Progenitor cell of endocrine pancreas (in vitro differentiated cells): Measurements from ENCODE around the gene SH3D19. TPM values are rescaled to one million over a fixed set of nuclear protein-coding genes. Genes with fewer than 3 reads are reported as not detected.

Experiments
- DNase-seq: peaks from one replicate; pipeline ENCODE4 v3.0.0; 2021; ENCODE audit warnings: low spot score; ENCODE audit not compliant: unreplicated experiment
- H3K27ac Mint-ChIP-seq: 2 replicates; pipeline ENCODE4 v1.8.0; 2021; ENCODE audit warnings: mild to moderate bottlenecking, moderate library complexity, mixed read lengths
- H3K27me3 Mint-ChIP-seq: 2 replicates; pipeline ENCODE4 v1.8.0; 2021; ENCODE audit warnings: mixed read lengths
- H3K36me3 Mint-ChIP-seq: 2 replicates; pipeline ENCODE4 v1.8.0; 2022; ENCODE audit warnings: mixed read lengths; ENCODE audit not compliant: insufficient read depth
- H3K4me1 Mint-ChIP-seq: 2 replicates; pipeline ENCODE4 v1.8.0; 2021; ENCODE audit warnings: low read depth, mixed read lengths
- H3K4me3 Mint-ChIP-seq: 2 replicates; pipeline ENCODE4 v1.8.0; 2021; ENCODE audit warnings: low read depth, mild to moderate bottlenecking, moderate library complexity, mixed read lengths
- H3K9me3 Mint-ChIP-seq: 2 replicates; pipeline ENCODE4 v1.8.0; 2021; ENCODE audit warnings: low read depth, mixed read lengths
- total RNA-seq: library from RNA; stranded (reverse); gene quantifications from 2 replicates; pipeline ENCODE4 v1.2.1, GENCODE V29; 2021
- TF ChIP-seq, protein P1 (sequence below): fragments of 200-600 bp; sonication (generic); IDR thresholded peaks from one replicate; pipeline ENCODE4 v1.5.0; 2021; ENCODE audit warnings: antibody characterized with exemption, mild to moderate bottlenecking; ENCODE audit not compliant: unreplicated experiment

Gene SH3D19
- total RNA-seq, 1 donor from 2014 or later, result 35.5 TPM

DNA sequence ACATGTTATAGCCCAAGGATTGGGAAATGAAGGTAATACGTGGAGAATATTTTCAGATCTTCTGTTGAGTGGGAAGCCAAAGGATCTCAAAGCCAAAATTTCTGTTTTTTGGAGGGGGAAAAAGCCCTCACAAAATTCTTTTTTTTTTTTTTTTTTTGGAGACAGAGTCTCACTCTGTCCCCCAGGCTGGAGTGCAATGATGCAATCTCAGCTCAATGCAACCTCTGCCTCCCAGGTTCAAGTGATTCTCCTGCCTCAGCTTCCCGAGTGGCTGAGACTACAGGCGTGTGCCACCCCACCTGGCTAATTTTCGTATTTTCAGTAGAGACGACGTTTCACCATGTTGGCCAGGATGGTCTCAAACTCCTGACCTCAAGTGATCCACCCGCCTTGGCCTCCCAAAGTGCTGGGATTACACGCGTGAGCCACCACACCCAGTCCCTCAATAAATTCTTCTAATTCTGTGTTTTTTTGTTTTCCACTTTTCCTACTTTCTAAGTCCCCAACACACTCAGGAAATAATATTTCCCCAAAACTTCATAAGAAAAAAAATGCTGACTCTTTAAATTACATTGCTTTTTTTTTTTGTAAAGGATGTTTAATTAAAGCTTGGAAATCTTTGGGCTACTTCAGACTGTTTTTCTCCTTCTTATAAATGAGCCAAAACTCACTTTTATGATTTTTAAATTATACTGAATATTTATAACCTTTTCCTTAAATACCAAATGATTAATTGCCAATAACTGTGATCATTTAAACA is 174.4 kb downstream of the SH3D19 start:
- no peak for DNase-seq
- H3K4me3 Mint-ChIP-seq, result no peak overlapping the region
- TF ChIP-seq, protein P1, sequence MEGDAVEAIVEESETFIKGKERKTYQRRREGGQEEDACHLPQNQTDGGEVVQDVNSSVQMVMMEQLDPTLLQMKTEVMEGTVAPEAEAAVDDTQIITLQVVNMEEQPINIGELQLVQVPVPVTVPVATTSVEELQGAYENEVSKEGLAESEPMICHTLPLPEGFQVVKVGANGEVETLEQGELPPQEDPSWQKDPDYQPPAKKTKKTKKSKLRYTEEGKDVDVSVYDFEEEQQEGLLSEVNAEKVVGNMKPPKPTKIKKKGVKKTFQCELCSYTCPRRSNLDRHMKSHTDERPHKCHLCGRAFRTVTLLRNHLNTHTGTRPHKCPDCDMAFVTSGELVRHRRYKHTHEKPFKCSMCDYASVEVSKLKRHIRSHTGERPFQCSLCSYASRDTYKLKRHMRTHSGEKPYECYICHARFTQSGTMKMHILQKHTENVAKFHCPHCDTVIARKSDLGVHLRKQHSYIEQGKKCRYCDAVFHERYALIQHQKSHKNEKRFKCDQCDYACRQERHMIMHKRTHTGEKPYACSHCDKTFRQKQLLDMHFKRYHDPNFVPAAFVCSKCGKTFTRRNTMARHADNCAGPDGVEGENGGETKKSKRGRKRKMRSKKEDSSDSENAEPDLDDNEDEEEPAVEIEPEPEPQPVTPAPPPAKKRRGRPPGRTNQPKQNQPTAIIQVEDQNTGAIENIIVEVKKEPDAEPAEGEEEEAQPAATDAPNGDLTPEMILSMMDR, result no peak
- H3K27ac Mint-ChIP-seq, result no peak overlapping the region
- no peaks in the 10 kb centered on the region for H3K27me3 Mint-ChIP-seq
- no peaks in the 10 kb centered on the region for H3K9me3 Mint-ChIP-seq
- H3K4me1 Mint-ChIP-seq, result peaks cover 3% of the 10 kb centered on the region
- peaks cover 15% of the 10 kb centered on the region for H3K36me3 Mint-ChIP-seq

DNA sequence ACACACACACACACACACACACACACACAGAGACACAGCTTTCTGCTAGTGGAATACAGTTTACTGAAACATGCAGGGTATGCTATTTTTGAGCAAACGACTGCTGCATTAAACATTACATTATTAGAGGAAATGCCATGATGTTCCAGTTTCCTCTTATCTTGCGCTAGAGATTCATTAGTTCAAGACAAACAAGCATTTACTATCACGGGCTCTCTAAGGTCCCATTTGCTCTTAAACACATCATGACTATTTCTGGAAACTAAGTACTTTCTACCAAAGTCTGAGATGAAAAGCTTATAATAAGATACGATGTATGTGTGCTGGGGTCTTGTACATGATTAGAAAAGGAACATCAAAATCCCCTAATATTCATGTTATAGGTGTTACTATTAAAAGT is 177.1 kb downstream of the SH3D19 start:
- no peak for DNase-seq
- Mint-ChIP-seq H3K36me3 (peaks cover 14% of the 10 kb centered on the region), H3K4me3 (no peak overlapping the region), H3K9me3 (no peaks in the 10 kb centered on the region), H3K27me3 (no peaks in the 10 kb centered on the region), H3K4me1 (peaks cover 3% of the 10 kb centered on the region), H3K27ac (no peak overlapping the region)
- TF ChIP-seq, protein P1, result no peak

DNA sequence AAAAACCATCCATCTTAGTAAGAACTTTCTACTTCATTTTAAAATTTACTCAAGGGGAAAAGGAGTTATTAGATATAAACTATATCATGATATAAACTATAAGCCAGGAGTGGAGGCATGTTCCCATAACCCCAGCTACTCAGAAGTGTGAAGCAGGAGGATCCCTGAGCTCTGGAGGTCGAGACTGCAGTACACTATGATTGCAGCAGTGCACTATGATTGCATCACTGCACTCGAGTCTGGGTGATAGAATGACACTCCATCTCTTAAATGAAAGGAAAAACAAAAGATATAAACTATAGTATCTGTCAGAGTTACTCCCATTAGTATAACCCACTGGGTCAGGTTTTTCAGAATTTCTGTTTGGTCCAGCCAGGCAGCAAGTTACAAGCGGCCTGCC is 178.4 kb downstream of the SH3D19 start:
- TF ChIP-seq, protein P1, result no peak
- H3K27me3 Mint-ChIP-seq, result no peaks in the 10 kb centered on the region
- no peak overlapping the region for H3K27ac Mint-ChIP-seq
- peaks cover 1% of the 10 kb centered on the region for H3K4me1 Mint-ChIP-seq
- no peak overlapping the region for H3K4me3 Mint-ChIP-seq
- no peak for DNase-seq
- no peaks in the 10 kb centered on the region for H3K9me3 Mint-ChIP-seq
- peaks cover 19% of the 10 kb centered on the region for H3K36me3 Mint-ChIP-seq

DNA sequence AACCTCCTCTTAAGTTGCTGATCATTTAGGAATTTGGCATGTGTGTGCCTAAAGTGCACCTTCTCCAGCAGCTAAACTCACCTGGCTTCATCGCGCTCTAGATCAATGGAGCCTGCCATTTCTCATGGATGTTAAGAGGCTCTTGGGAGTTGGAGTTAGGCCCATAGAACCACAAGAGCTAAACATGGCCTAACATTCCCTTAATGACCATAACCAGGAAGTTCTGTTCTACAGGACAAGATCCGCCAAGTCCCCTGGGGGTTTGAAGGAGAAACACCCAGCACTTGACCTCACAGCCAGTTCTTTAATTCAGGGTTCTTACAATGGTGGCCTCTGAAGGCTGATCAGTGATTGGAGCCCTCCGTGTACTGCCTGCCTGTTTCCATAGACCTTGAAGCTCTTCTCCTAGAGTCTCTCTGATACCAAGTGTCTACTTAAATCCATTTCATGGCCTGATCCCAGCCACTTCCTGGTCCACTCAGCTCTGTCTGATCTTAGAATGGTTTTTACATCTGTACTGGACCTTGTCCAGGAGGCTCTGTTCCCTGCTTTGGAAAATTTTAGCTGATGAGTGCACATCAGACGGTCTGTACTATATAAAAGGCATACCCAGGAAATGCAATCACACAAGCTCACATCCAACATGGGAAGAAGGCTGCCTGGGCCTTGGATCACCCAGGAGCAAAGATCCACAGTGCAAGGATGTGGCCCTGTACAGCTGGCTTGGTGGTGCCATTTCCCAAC is 180.9 kb downstream of the SH3D19 start:
- Mint-ChIP-seq H3K4me3 (no peak overlapping the region), H3K9me3 (no peaks in the 10 kb centered on the region), H3K4me1 (no peaks in the 10 kb centered on the region), H3K27ac (peak overlapping the region; percentile 62), H3K27me3 (no peaks in the 10 kb centered on the region), H3K36me3 (peaks cover 22% of the 10 kb centered on the region)
- no peak for DNase-seq
- TF ChIP-seq, protein P1, result no peak

DNA sequence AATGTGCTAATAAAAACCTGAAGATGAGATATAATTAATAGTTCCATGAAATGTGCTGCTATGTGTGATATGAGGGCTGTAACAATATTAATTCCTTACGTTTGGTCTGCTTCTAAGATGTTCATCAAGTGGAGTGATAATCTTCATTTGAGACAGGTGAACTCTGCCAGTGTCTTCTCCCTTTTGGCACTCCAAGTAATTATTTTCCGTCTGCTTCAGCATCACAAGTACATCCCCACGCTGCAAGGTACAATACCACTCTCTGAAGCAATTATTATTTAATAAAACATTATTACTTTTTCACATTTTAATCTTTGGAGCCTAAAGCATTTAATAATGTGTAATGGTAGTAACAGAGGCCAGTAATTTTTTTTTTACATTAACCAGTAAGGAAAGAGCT is 181.6 kb downstream of the SH3D19 start:
- Mint-ChIP-seq H3K36me3 (peaks cover 24% of the 10 kb centered on the region), H3K27me3 (no peaks in the 10 kb centered on the region), H3K9me3 (no peaks in the 10 kb centered on the region), H3K27ac (no peak overlapping the region), H3K4me3 (no peak overlapping the region), H3K4me1 (no peaks in the 10 kb centered on the region)
- TF ChIP-seq, protein P1, result no peak
- no peak for DNase-seq
